GM23338 (cell line): ENCODE data around the gene KLHL22. TPM values are rescaled to one million over a fixed set of nuclear protein-coding genes. Genes with fewer than 3 reads are reported as not detected.

Experiments used
- ATAC-seq: fragments of 200-7000 bp; cut with Tn5 transposase; 3 replicates; pipeline ENCODE4 v1.9.1; 2020
- DNase-seq: peaks from one replicate; pipeline ENCODE4 v3.0.0-alpha.2; 2015; ENCODE audit warnings: low spot score
- H2AFZ ChIP-seq: fragments of 200-600 bp; sonication (generic); 2 replicates; pipeline ENCODE4 v1.8.0; 2016; ENCODE audit warnings: antibody characterized with exemption, mild to moderate bottlenecking, moderate library complexity
- H3F3A ChIP-seq: fragments of 200-600 bp; sonication (generic); replicated peaks from 2 replicates; pipeline ENCODE4 v1.8.0; 2017; ENCODE audit warnings: antibody characterized with exemption, mixed run types, low read depth
- H3K27ac ChIP-seq: fragments of 200-600 bp; sonication (generic); 2 replicates; pipeline ENCODE4 v1.6.1; 2016; ENCODE audit warnings: low read depth
- H3K27me3 ChIP-seq: fragments of 200-600 bp; sonication (generic); 2 replicates; pipeline ENCODE4 v1.8.0; 2016; ENCODE audit warnings: mild to moderate bottlenecking, mixed run types, moderate library complexity; ENCODE audit not compliant: insufficient read depth
- H3K36me3 ChIP-seq: fragments of 200-600 bp; sonication (generic); 2 replicates; pipeline ENCODE4 v1.8.0; 2016; ENCODE audit warnings: mild to moderate bottlenecking; ENCODE audit not compliant: insufficient read depth
- H3K4me1 ChIP-seq: fragments of 200-600 bp; sonication (generic); 2 replicates; pipeline ENCODE4 v1.8.0; 2016; ENCODE audit warnings: mild to moderate bottlenecking, moderate library complexity; ENCODE audit not compliant: insufficient read depth
- H3K4me2 ChIP-seq: fragments of 200-600 bp; sonication (generic); 2 replicates; pipeline ENCODE4 v1.7.1; 2017; ENCODE audit warnings: mixed run types
- H3K4me3 ChIP-seq: fragments of 200-600 bp; sonication (generic); 2 replicates; pipeline ENCODE4 v1.6.1; 2016; ENCODE audit warnings: mixed run types
- H3K79me2 ChIP-seq: fragments of 200-600 bp; sonication (generic); replicated peaks from 2 replicates; pipeline ENCODE4 v1.8.0; 2017; ENCODE audit warnings: mild to moderate bottlenecking; ENCODE audit not compliant: insufficient read depth
- H3K9me2 ChIP-seq: fragments of 200-600 bp; sonication (generic); 2 replicates; pipeline ENCODE4 v1.8.0; 2017; ENCODE audit not compliant: insufficient read depth
- H4K20me1 ChIP-seq: fragments of 200-600 bp; sonication (generic); replicated peaks from 2 replicates; pipeline ENCODE4 v1.8.0; 2017; ENCODE audit warnings: mild to moderate bottlenecking; ENCODE audit not compliant: insufficient read depth
- H3K27ac Mint-ChIP-seq: 2 replicates; pipeline ENCODE4 v1.8.0; 2020; ENCODE audit warnings: inconsistent platforms, mild to moderate bottlenecking, moderate library complexity, mixed read lengths
- H3K27me3 Mint-ChIP-seq: 3 replicates; pipeline ENCODE4 v1.8.0; 2022; ENCODE audit warnings: low read depth, mild to moderate bottlenecking, moderate library complexity, mixed read lengths, inconsistent platforms; ENCODE audit not compliant: insufficient read depth, poor library complexity
- H3K36me3 Mint-ChIP-seq: 3 replicates; pipeline ENCODE4 v1.8.0; 2021; ENCODE audit warnings: low read depth, mild to moderate bottlenecking, inconsistent platforms, moderate library complexity, mixed read lengths
- H3K4me1 Mint-ChIP-seq: 3 replicates; pipeline ENCODE4 v1.8.0; 2020; ENCODE audit warnings: mild to moderate bottlenecking, inconsistent platforms, mixed read lengths
- H3K4me3 Mint-ChIP-seq: 3 replicates; pipeline ENCODE4 v1.8.0; 2021; ENCODE audit warnings: moderate library complexity, mild to moderate bottlenecking, inconsistent platforms, mixed read lengths
- H3K9me3 Mint-ChIP-seq: 3 replicates; pipeline ENCODE4 v1.8.0; 2020; ENCODE audit warnings: moderate library complexity, mild to moderate bottlenecking, inconsistent platforms, mixed read lengths
- CREB1 ChIP-seq: fragments of 250-450 bp; sonication (Bioruptor Pico); IDR thresholded peaks from 2 replicates; pipeline ENCODE4 v1.5.0; 2020; ENCODE audit warnings: low read depth, mild to moderate bottlenecking, moderate library complexity
- EZH2 ChIP-seq: fragments of 200-600 bp; sonication (generic); IDR thresholded peaks from one replicate; pipeline ENCODE4 v1.8.0; 2017; ENCODE audit warnings: antibody characterized with exemption, mild to moderate bottlenecking, low read depth; ENCODE audit not compliant: unreplicated experiment
- EZH2phosphoT487 ChIP-seq: fragments of 200-600 bp; sonication (generic); IDR thresholded peaks from one replicate; pipeline ENCODE4 v1.8.1; 2018; ENCODE audit warnings: antibody characterized with exemption; ENCODE audit not compliant: unreplicated experiment
- JUNB ChIP-seq: IDR thresholded peaks from one replicate; pipeline ENCODE4 v1.6.1; 2016; ENCODE audit warnings: antibody characterized with exemption; ENCODE audit not compliant: unreplicated experiment
- NANOG ChIP-seq: IDR thresholded peaks from 2 replicates; pipeline ENCODE4 v1.6.1; 2016; ENCODE audit warnings: antibody characterized with exemption, borderline replicate concordance
- POLR2AphosphoS5 ChIP-seq: IDR thresholded peaks from 2 replicates; pipeline ENCODE4 v1.6.1; 2016; ENCODE audit warnings: antibody characterized with exemption, low read depth
- STAT1 ChIP-seq: IDR thresholded peaks from one replicate; pipeline ENCODE4 v1.6.1; 2016; ENCODE audit warnings: antibody characterized with exemption; ENCODE audit not compliant: unreplicated experiment
- ZNF114 ChIP-seq: fragments of 250-450 bp; sonication (Bioruptor Pico); IDR thresholded peaks from 2 replicates; pipeline ENCODE4 v1.5.0; 2020; ENCODE audit warnings: mild to moderate bottlenecking, moderate library complexity
- ZNF331 ChIP-seq: fragments of 250-450 bp; sonication (Bioruptor Pico); IDR thresholded peaks from 2 replicates; pipeline ENCODE4 v1.5.0; 2020; ENCODE audit warnings: low read depth, mild to moderate bottlenecking, moderate library complexity
- polyA plus RNA-seq: library from polyadenylated mRNA; unstranded; fragments of >200 nt; fragmentation: Nextera tagmentation; extraction: Ambion mirVana; gene quantifications from 2 replicates; pipeline ENCODE4 v1.2.1, GENCODE V29; 2016
- total RNA-seq: library from RNA; depleted of rRNA; stranded (reverse); fragments of >200 nt; shearing (Covaris generic); gene quantifications from 2 replicates; pipeline ENCODE4 v1.2.3, GENCODE V29; 2014
- TF ChIP-seq, protein P1 (sequence below): IDR thresholded peaks from one replicate; pipeline ENCODE4 v1.6.1; 2018; ENCODE audit warnings: antibody characterized with exemption; ENCODE audit not compliant: unreplicated experiment
- TF ChIP-seq, protein P2 (sequence below): fragments of 250-450 bp; sonication (Bioruptor Pico); IDR thresholded peaks from 2 replicates; pipeline ENCODE4 v1.5.0; 2020; ENCODE audit warnings: mild to moderate bottlenecking, moderate library complexity
- TF ChIP-seq, protein P3 (sequence below), 2 experiments: fragments of 200-600 bp in 1 of 2; sonication (generic) in 1 of 2; conservative IDR thresholded peaks; 2 replicates each; pipeline versions ENCODE4 v1.5.1 to v1.6.1; 2016 to 2017; ENCODE audit warnings: antibody characterized with exemption in 2 of 2, low read depth in 2 of 2, mild to moderate bottlenecking in 2 of 2, moderate library complexity in 1 of 2
- TF ChIP-seq, protein P4 (sequence below): IDR thresholded peaks from 2 replicates; pipeline ENCODE4 v1.6.1; 2016; ENCODE audit warnings: antibody characterized with exemption

Gene KLHL22
- total and polyA plus RNA-seq, 2 experiments from 2014 or later, result 2.4 to 16.0 TPM

DNA sequence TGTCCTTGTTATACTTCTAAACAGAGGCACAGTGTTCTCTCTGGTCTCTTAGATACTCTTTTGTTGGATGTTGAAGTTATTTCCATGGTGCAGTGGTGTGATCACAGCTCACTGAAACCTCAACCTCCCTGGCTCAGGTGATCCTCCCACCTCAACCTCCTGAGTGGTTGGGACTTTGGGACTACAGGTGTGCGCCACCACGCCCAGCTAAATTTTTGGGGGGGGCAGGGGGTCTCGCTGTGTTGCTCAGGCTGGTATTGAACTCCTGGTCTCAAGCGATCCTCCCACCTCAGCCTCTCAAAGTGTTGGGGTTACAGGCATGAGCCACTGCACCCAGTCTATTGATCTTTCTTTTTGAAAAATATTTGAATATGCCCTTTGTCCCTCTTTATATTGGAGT, 86.7 kb downstream of the KLHL22 start:
- H3K4me3 ChIP-seq, result no peak overlapping the region
- no peaks in the 10 kb centered on the region; the same call in 2 of the 3 replicates for H3K9me3 Mint-ChIP-seq

More for the DNA sequence above, 86.7 kb downstream of the KLHL22 start:
- no peaks in the 10 kb centered on the region for H3K9me2 ChIP-seq
- H3F3A ChIP-seq, result no peaks in the 10 kb centered on the region
- Mint-ChIP-seq H3K36me3 (peaks cover 34% of the 10 kb centered on the region), H3K27ac (no peak overlapping the region), H3K27me3 (no peaks in the 10 kb centered on the region), H3K4me1 (peaks cover 6% of the 10 kb centered on the region), H3K4me3 (no peak overlapping the region)
- no peaks in the 10 kb centered on the region; the same call in 1 of the 2 replicates for H4K20me1 ChIP-seq
- H3K4me2 ChIP-seq, result no peak overlapping the region
- H3K79me2 ChIP-seq, result no peaks in the 10 kb centered on the region
- ATAC-seq (no peak), DNase-seq (no peak)
- H3K27ac ChIP-seq, result no peak overlapping the region
- no peaks in the 10 kb centered on the region for H3K4me1 ChIP-seq
- H2AFZ ChIP-seq, result no peak overlapping the region
- no peaks in the 10 kb centered on the region; the same call in 1 of the 2 replicates for H3K36me3 ChIP-seq
- TF ChIP-seq, protein P1, sequence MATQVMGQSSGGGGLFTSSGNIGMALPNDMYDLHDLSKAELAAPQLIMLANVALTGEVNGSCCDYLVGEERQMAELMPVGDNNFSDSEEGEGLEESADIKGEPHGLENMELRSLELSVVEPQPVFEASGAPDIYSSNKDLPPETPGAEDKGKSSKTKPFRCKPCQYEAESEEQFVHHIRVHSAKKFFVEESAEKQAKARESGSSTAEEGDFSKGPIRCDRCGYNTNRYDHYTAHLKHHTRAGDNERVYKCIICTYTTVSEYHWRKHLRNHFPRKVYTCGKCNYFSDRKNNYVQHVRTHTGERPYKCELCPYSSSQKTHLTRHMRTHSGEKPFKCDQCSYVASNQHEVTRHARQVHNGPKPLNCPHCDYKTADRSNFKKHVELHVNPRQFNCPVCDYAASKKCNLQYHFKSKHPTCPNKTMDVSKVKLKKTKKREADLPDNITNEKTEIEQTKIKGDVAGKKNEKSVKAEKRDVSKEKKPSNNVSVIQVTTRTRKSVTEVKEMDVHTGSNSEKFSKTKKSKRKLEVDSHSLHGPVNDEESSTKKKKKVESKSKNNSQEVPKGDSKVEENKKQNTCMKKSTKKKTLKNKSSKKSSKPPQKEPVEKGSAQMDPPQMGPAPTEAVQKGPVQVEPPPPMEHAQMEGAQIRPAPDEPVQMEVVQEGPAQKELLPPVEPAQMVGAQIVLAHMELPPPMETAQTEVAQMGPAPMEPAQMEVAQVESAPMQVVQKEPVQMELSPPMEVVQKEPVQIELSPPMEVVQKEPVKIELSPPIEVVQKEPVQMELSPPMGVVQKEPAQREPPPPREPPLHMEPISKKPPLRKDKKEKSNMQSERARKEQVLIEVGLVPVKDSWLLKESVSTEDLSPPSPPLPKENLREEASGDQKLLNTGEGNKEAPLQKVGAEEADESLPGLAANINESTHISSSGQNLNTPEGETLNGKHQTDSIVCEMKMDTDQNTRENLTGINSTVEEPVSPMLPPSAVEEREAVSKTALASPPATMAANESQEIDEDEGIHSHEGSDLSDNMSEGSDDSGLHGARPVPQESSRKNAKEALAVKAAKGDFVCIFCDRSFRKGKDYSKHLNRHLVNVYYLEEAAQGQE, result no peak
- TF ChIP-seq EZH2phosphoT487, result no peak
- no peak for TF ChIP-seq ZNF114 (CRISPR knock-in tag)
- TF ChIP-seq EZH2, result no peak
- TF ChIP-seq, protein P2, sequence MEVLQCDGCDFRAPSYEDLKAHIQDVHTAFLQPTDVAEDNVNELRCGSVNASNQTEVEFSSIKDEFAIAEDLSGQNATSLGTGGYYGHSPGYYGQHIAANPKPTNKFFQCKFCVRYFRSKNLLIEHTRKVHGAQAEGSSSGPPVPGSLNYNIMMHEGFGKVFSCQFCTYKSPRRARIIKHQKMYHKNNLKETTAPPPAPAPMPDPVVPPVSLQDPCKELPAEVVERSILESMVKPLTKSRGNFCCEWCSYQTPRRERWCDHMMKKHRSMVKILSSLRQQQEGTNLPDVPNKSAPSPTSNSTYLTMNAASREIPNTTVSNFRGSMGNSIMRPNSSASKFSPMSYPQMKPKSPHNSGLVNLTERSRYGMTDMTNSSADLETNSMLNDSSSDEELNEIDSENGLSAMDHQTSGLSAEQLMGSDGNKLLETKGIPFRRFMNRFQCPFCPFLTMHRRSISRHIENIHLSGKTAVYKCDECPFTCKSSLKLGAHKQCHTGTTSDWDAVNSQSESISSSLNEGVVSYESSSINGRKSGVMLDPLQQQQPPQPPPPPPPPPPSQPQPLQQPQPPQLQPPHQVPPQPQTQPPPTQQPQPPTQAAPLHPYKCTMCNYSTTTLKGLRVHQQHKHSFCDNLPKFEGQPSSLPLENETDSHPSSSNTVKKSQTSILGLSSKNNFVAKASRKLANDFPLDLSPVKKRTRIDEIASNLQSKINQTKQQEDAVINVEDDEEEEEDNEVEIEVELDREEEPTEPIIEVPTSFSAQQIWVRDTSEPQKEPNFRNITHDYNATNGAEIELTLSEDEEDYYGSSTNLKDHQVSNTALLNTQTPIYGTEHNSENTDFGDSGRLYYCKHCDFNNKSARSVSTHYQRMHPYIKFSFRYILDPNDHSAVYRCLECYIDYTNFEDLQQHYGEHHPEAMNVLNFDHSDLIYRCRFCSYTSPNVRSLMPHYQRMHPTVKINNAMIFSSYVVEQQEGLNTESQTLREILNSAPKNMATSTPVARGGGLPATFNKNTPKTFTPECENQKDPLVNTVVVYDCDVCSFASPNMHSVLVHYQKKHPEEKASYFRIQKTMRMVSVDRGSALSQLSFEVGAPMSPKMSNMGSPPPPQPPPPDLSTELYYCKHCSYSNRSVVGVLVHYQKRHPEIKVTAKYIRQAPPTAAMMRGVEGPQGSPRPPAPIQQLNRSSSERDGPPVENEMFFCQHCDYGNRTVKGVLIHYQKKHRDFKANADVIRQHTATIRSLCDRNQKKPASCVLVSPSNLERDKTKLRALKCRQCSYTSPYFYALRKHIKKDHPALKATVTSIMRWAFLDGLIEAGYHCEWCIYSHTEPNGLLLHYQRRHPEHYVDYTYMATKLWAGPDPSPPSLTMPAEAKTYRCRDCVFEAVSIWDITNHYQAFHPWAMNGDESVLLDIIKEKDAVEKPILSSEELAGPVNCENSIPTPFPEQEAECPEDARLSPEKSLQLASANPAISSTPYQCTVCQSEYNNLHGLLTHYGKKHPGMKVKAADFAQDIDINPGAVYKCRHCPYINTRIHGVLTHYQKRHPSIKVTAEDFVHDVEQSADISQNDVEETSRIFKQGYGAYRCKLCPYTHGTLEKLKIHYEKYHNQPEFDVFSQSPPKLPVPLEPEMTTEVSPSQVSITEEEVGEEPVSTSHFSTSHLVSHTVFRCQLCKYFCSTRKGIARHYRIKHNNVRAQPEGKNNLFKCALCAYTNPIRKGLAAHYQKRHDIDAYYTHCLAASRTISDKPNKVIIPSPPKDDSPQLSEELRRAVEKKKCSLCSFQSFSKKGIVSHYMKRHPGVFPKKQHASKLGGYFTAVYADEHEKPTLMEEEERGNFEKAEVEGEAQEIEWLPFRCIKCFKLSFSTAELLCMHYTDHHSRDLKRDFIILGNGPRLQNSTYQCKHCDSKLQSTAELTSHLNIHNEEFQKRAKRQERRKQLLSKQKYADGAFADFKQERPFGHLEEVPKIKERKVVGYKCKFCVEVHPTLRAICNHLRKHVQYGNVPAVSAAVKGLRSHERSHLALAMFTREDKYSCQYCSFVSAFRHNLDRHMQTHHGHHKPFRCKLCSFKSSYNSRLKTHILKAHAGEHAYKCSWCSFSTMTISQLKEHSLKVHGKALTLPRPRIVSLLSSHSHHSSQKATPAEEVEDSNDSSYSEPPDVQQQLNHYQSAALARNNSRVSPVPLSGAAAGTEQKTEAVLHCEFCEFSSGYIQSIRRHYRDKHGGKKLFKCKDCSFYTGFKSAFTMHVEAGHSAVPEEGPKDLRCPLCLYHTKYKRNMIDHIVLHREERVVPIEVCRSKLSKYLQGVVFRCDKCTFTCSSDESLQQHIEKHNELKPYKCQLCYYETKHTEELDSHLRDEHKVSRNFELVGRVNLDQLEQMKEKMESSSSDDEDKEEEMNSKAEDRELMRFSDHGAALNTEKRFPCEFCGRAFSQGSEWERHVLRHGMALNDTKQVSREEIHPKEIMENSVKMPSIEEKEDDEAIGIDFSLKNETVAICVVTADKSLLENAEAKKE (CRISPR knock-in tag), result no peak
- TF ChIP-seq NANOG, result no peak
- TF ChIP-seq, protein P3, sequence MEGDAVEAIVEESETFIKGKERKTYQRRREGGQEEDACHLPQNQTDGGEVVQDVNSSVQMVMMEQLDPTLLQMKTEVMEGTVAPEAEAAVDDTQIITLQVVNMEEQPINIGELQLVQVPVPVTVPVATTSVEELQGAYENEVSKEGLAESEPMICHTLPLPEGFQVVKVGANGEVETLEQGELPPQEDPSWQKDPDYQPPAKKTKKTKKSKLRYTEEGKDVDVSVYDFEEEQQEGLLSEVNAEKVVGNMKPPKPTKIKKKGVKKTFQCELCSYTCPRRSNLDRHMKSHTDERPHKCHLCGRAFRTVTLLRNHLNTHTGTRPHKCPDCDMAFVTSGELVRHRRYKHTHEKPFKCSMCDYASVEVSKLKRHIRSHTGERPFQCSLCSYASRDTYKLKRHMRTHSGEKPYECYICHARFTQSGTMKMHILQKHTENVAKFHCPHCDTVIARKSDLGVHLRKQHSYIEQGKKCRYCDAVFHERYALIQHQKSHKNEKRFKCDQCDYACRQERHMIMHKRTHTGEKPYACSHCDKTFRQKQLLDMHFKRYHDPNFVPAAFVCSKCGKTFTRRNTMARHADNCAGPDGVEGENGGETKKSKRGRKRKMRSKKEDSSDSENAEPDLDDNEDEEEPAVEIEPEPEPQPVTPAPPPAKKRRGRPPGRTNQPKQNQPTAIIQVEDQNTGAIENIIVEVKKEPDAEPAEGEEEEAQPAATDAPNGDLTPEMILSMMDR (conservative IDR thresholded peaks at IDR 0.05; ENCODE audit: low read depth in 2 of 2), result no peak
- no peak for TF ChIP-seq JUNB
- no peak for TF ChIP-seq CREB1 (CRISPR knock-in tag)
- TF ChIP-seq, protein P4, sequence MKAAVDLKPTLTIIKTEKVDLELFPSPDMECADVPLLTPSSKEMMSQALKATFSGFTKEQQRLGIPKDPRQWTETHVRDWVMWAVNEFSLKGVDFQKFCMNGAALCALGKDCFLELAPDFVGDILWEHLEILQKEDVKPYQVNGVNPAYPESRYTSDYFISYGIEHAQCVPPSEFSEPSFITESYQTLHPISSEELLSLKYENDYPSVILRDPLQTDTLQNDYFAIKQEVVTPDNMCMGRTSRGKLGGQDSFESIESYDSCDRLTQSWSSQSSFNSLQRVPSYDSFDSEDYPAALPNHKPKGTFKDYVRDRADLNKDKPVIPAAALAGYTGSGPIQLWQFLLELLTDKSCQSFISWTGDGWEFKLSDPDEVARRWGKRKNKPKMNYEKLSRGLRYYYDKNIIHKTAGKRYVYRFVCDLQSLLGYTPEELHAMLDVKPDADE, result no peak
- no peak for TF ChIP-seq STAT1
- no peak for TF ChIP-seq POLR2AphosphoS5
- TF ChIP-seq ZNF331 (CRISPR knock-in tag), result no peak
- H3K27me3 ChIP-seq, result no peaks in the 10 kb centered on the region
